Measurements from ENCODE around the gene RAB12.

The RAB12 gene

DNA sequence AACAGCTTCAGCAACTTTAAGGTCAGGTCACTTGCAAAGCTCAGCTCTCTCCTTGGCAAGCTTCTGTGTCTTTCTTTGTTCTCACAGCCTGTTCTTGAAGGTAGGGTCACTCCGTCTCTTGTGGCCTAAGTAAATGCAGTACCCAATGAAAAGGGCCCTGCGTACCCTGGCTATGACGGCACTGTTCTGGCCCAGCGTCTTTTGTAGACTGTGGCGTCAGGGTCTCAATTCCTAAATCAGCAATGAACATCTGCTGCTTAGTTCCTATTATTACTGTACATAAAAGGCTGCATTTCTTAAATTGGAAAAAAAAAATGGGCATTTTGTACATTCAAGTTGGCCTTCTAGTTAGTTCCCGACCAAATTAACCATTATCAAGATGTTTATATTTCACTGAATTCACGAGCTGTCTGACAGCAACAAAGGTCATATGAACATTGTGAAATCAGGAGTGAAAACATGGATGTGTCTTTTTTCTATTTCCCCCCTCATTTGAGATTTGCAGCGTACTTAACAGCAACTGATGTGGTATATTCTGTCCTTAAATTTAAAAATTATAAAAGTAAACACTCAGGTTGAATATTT lies 79.1 kb downstream of the RAB12 start:
- no peak for DNase-seq

DNA sequence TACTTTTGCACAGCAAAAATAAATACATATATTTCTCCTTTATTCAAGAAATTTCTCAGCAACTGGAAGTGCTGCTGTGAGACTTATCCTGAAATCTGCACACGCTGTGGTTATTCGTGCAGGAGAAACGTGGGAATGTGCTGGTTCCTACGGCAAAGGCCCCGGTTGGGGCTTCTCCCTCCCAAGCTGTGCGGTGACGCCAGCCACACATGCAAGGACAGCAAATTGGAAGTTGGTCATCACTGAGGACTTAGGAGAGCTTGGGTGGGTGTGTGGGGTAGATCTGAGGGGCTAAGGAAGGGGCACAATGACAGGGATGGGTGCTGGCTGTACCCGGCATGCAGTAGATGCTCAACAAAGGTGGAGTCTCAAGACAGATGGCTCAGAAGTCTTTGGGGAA lies 79.6 kb downstream of the RAB12 start:
- no peak for DNase-seq

Data from DMS 273 treated with DMSO at 0.1 percent for 48 hours (cell line).